ENCODE results near the gene GAB1.
"Not testable (repeated sequence)": the region's sequence is repeated elsewhere in the genome, so short reads cannot be mapped to it uniquely, and the experiment has no call there.

GAB1 gene

DNA sequence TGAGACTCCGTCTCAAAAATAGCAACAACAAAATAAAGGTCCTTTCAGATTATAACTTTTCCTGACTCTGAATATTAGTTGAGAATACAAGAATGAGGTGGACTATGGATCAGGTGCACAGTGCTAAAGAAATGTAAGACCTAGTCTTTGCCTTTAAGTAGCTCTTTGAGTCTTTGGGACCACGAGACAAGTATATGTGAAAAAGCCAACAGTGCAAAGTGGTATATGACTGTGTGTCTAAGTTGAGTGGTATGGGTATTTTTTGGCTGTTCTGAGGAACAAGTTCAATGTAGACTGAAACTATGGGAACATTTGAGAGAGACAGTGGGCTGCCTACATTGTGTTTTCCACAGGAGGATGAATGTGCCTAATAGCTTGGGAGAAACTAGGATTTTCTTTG lies 2.8 kb downstream of the GAB1 start:
- no peak for ATAC-seq

DNA sequence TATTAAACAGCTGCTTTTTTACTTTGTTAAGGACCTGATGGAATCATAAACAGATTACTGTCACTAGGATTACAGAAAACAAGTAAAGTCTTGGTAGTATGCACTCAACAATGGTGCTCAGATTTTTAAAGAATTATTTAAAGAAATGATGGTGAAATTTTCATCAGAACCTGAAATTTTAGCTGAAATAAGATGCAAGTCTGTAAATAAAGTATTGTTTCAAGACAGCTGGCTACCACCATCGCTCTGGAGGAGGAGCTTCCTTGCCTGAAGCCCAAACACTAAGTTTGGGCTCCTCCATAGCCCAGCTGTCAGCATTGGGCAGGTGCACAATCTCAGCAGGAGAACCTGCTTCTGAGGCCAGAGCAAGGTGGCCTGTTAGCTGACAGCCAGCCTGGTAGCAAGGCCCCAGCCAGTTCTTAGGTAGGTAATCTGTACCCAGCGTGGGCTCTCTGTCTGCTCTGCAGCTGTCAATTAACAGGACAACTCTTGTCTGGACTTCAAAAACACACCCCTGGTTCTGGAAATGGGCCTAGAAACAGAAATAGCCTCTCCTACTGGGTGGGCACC lies 4.6 kb downstream of the GAB1 start:
- no peak for ATAC-seq

DNA sequence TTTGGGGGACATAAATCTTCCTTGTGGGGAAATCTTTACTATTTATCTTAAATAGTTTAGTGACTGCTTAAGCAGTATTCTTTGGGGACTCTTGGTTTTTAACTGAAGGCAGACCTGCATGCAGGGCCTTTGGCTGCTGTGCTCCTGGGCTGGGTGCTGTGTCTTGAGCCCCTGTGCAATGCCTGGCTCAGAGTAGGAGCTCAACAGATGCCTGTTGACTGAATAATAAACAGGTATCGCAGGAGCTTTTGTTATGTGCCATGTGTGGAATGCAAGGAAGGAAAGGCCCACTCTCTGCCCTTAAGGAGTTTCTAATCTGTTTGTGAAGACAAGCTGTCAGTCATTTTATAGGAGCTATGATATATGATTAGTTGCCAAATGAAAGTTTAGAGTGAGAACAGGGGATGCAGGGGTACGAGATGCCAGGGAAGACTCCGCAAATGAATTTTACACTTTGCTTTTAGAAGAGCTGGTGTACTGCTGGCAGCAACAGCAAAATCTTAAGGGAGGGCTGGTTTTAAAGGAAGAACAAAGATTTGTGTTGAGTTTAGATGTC lies 6.7 kb downstream of the GAB1 start:
- ATAC-seq = no peak

DNA sequence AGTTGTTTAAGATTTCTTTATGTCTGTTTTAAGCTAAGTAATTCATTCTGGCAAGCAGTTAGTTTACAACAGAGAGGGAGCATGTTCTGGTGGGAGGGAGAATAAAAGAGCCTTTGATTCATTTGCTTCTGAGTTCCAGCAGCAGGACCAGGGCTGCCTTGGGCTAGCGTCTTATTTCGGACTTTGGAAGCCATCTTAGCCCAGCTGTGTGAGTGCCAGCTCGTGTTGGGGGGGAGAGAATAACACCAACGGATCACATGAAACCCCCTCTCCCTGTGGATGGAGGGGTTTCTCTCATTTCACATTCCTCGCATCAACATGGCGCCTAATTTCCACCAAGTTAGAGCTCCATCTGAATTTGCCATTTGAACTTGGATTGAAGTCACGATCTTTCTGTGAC lies 7.4 kb downstream of the GAB1 start:
- no peak for ATAC-seq

DNA sequence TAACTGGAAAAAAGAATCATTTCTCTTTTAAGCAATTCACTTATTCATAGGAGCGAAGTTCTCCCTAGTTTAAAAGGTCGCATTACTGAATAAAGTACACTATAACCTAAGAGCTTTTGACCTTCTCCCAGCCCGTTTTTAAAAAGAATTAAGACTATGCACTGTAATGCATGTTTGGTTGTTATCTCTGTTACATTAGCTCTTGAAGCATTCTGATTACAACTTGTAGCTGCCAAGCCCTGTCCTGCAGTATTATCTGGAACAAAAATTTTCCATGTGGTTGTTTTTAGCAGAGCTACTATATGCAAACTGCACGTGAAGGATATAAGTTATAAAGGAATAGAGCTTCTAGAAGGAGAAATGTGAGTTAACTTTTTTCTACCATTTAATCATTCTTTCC lies 8.1 kb downstream of the GAB1 start:
- ATAC-seq = no peak

DNA sequence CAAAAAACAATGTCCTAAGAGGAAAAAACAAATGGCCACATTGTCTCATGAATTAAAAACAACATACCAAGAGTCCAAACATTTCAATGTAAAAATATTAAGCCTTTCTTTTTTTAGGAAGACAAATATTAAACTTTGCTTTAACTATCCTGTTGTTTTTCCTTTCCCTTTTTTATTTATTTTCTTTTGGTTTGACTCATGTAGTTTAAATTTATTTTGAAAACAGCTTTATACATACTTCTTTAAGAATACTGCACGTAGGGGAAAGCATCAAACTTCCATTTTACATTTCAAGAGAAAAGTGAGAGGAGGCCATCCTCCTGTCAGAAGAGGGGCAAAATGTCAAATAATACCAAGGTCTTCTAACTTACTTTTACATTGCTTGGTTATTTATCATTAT lies 8.7 kb downstream of the GAB1 start:
- ATAC-seq = no peak

DNA sequence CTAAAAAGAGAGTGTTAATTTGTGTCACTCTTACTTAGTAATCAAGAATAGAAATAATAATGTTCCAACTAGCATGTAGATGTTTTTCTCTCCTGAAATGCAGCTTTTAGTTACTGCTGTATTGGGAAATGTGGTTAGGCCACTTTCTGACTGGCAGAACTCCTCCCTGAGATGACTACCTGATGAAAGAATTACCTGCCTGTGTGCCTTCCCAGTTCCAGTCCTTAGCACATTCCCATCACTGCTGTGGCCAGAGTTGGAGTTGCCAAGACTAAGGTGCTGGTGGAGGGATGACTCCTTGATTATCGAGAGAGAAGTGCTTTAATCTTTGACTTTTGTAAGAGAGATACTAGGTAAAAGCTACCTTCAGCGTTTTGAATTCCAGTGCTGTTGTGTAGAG lies 9.5 kb downstream of the GAB1 start:
- no peak for ATAC-seq

DNA sequence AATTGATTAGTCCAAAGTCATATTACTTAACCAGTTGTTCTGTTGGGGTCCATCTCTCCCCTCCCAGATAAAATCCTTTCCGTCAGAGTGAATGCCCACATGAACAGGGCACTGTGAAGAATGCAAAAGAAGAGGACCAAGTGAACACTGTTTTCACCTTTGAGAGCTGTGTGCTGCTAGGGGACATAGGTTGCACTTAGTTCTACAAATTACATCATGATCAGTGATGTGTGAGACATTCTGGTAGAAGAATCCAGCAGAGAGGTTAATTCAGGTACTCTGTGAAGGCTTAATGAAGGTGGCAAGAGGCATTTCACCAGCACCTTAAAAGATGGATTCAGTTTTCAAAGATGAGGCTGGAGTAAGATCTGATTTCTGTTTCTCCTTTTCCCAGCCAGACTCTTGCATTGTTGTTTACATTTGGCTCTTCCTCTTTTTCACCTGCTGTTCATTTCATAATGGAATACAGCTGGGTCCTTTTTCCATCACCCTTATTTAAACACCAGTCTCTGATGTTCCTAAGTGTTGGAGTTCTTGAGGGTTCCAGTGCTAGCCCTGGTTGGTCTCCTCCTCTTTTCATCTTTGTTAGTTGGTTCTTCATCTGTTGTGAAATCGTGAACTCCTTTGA lies 10.9 kb downstream of the GAB1 start:
- no peak for ATAC-seq

DNA sequence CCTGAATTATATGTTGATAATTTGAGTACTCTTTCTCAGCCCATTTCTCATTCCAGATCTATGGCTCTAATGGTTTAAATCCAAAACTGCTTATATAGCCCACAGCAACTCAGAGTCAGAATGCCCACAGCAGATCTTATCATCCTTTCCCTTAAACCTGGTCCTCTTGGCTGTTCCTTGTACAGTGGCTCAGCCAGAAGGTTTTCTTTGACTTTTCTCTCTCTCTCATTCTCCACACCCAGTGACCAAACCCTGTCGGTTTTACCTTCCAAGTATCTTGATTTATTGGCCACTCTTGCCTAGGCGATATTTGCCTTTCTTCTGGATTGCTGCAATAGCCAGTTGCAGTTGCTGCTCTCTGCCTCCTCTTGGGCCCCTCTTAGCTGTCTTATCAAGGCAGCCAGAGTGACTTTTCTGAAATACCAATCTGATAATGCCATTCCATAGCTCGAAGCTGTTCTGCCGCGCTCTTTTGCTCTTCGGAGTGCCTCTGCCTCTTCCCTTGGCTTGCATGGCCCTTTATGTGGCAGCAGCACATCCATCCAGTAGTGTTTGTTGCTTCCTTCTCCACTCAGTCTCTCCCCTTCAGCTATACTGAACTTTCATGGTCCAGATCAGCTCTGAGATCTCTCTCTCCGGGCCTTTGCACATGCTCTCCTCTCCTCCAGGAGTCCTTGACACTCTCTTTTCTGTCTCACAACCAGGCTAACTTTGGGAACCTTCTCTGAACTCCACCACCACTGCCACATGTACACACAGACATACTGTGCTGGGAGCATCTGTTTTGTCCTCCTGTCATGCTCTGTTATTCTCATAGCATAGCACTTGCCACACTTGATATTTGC lies 11.8 kb downstream of the GAB1 start:
- ATAC-seq = no peak

DNA sequence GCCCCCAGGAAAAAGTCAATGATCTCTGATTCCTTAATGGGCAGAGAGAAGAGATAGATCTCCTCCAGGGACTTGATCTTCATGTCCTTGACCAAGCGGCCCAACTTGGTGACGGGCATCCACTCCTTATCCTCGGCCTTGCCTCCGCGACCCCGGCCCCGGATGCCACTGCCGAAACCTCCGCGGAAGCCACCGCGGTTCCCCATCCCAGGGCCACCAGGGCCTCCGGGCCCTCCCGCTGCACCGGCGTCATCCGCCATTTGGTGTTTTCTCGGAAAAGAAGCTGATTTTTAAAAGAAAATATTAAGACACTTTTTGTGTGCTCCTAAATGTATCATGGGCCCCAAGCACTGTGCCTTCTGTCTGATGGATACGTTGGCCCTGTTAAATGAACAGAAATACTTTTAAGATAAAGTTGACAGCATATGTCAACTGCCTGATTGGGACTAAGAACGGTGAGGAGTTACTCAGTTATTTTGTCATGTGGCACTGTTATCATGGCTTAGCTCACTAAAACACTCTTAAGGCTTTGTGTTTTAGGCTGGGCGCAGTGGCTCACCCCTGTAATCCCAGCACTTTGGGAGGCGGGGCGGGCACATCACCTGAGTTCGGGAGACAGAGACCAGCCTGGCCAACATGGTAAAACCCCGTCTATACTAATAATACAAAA lies 13.3 kb downstream of the GAB1 start:
- ATAC-seq = not testable (repeated sequence)

DNA sequence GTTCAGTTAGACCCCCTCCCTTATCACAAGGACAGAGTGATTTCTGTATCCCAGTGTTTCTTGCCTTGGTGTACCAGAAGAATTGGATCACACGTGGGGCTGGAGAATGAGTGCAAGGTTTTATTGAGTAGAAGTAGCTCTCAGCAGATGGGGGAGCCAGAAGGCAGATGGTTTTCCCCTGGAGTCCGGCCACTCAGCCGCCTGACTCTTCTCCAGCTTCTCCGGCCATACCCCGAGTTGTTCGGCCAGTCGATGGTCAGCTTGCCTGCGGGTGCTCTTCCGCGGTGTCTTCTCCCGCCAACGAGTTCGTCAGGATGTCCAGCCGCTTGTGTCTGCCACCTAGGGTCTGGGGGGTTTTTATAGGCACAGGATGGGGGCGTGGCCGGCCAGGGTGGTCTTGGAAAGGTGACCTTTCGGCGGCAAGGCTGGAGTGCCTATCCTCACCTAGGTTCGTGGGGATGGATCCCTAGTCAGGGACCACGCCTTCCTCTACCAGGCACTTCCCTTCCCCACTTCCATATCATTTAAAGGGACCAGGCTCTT lies 14.5 kb downstream of the GAB1 start:
- no peak for ATAC-seq

DNA sequence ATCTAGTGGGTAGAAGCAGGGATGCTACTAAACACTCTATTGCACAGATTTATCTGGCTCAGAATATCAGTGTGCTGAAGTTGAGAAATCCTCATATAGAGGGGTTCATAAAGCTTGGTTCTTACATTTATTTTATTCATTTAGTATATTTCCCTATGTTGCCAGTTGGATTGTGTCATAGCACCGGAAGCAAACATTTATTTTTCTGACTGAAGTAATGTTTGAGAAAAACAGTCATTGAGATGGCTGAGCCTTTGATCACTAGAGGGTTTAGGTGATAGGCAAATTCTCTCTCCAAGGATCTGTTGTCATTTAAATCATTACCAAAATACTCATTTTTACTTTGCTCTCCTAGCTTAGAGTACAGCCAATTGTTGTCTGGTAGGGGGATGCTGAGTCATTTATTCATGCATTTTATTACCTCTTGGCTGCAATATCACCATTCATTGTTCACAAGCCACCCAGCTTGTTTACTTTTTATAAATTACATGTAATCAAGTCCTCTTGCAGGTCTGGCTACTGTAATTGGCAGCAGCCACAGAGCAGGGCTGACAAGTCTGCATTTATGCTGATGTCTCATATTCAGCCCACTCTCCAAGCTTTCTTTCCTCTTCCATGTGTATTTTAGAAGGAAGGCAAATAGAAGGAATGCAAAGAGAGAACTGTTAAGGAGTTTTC lies 15.2 kb downstream of the GAB1 start:
- ATAC-seq = no peak

DNA sequence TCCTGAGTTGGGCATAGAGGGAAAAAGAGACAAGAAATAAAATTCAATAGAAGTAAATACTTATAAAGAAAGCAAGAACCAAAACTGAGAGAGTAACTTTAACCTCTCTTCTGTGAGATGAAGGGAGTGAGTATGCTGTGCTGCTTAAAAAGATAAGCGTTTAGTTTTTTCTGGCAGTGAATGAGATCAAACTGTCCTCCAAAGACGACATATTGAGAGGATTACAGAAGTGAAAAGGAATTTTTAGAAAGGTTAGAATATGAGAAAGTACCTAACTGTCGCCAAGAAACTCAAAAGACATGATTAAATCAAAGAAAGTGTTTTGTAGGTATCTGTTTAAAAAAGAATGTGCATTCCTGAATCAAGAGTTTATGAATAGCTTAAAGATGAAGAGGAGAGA lies 16.0 kb downstream of the GAB1 start:
- ATAC-seq = no peak

DNA sequence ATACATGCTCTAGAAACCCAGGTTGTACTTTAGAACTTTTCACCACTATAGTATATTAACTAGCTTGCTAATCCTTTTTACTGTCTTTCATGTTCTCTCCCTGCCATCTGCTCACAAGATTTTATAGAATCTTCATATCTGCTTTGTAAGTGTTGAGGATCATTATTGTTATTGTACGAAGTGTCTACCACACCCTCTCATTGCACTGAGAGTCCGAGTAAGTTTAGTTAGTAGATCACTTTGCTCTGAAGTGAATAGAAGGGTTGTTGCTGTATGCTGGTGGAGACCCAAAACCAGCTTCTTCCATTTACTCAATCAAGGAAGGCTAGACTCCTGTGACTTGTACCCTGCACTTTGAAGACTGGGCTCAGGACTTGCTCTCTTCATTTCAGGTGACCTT lies 17.1 kb downstream of the GAB1 start:
- no peak for ATAC-seq

DNA sequence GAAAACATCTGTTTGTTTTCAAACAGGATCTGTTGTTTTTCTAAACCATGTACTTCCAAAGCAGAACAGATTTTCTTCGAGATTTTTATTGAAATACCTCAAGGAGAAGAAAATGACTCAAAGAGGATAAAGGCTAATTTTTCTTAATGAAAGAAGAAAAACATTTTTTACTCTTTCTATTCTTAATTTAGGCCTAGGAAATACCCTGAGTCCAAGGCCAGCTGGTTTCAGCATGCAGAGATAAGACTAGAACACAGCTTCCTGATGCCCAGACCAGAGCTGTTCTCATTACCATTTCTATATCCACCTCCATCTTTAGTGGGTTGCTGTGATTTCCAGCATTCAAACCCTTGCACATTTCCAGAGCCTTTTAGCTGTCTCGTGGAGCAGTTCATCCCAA lies 18.3 kb downstream of the GAB1 start:
- ATAC-seq = no peak

DNA sequence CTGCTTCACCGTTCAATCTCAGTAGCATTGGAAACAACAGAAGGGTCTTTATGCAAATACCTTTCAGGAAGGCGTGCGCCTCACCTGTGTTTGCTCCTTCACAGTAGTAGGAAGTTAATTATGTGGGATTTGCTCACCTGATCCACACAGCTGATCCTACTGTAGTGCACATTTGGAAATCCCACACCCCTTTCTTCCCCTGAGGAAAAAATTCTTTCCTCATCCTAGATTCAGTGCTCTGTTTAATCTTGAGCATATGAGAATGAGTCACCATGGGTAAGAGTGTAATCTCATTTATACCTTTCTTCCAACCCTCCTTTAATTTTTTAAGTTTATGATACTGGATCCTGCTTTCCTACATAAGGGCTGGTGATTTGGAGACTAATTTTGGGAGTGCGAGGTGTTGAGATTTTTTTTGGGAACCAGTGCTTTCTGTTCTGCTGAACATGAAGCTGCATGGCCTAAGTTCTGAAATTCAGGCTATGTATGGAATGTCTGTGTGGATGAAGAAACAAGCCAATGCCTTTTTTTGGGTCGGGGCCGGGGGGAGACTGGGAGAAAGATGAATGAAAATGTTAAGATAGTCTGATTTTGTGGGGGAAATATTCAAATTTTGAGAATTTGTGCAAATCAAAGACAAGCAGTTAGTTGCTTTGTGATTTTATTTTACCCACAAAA lies 19.0 kb downstream of the GAB1 start:
- ATAC-seq = no peak

DNA sequence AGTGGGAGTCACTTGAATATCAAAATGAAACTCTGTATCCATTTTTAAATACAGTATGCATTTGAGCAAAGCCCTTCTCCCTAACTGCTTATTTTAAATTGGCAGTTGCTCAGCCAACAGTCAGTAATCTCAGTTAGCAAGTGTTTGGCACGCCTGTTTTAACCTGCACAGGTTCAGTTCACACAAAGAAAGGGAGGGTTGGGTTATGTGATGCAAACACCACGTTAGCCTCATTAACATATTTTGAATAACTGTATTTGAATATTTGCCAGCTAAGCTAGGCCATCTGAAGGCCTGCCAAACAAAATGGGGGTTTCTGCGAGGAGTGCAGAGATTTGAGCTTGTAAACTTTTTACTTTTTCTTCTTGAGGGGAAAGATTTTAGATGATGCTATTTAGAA lies 19.8 kb downstream of the GAB1 start:
- no peak for ATAC-seq

DNA sequence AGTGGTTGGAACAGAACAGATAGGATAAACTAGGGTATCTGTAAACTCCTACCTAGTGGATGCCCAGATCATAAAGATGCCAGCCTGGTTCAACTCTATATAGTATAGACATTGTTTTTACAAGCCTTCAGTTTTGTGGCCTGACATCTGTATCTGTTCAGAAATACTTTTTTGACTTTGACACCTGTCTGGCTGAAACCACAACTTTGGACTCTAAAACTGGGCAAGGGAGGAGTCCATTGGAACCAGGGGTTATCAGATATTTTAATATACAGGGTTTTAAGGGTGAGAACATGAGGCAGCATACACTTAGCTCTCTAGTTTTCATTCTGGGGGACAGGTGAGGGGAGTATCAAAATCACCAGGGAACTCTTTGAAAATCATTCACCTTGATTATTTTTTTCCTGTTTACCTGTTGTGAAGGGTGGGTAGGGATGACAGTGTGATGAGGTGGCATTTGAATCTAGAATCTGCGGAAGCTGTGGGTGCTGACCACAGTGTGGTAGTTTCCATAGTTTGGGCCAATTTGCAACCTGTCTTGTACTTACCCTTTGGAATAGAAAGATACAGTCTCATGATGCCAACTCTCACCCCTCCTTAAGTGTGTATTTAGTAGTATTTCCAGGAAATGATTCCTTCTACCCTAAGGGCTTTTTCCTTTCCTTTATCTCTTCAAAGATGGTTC lies 20.6 kb downstream of the GAB1 start:
- ATAC-seq = no peak

DNA sequence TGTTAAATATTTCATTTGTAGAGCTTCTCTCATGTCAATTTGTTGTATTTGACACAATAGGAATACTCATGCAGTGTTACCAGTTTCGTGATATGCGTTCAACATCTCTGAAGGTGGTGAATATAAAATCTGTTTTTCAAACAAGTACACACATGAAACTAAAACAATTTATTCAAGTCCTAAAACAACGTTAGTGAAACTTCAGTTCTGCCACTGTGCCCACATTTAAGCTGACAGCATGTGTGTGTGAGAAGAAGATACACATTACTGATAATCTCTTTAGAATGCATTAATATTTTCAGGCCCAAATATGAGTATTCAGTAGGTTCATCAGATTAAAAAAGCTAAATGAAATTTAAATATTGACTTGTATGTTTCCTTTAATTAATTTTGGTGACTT lies 21.7 kb downstream of the GAB1 start:
- ATAC-seq = no peak

DNA sequence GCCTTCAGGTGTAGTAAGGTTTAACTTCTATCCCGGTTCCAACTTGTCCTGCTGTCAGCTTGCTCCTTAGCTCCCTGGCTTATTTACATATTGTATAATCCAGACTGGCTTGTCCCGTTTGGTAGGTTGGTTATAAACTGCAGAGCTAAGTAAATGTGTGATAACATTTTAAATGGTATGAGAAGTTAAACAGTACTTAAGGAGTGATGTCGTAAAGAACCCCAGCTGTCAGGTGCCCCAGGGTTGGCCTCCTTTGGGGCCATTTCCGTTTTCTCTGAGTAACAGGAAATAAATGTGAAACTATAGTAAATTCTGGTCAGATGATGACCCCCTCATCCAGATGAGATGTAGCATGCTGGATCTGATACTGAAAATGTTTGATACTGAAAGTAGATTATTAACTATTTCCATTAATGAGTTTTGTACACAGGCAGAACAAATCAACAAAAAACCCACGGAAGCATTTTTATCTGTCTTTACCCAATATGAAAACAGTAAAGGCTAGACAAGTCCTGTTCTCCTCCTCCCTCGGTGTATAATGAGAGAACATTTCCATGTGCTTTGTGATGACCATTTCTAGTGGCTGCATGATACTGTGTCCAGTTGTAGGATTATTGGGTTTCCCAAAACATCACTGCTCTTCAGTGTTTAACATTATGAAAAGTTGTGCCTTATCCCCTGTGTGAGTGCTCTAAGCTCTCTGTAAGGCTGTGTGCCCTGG lies 22.4 kb downstream of the GAB1 start:
- ATAC-seq = peak; percentile 88 to 91

Measured in activated CD4-positive, CD25-positive, alpha-beta regulatory T cell treated with anti-CD3 and anti-CD28 coated beads, Interleukin-2, amount 50 U/mL, for 24 hours (primary cell).